Vagina (tissue), 2 donors: Measurements from ENCODE around the gene CAPN7. TPM values are rescaled to one million over a fixed set of nuclear protein-coding genes. Genes with fewer than 3 reads are reported as not detected.
"Not testable (repeated sequence)": the region's sequence is repeated elsewhere in the genome, so short reads cannot be mapped to it uniquely, and the experiment has no call there.

ENCODE experiments used
- DNase-seq, 2 donors: peaks; one replicate each; pipeline ENCODE4 v3.0.0-alpha.2; 2017; ENCODE audit errors: extremely low spot score in 2 of 2
- H3K27ac ChIP-seq: fragments of 200-600 bp; sonication (generic); one replicate; pipeline ENCODE4 v1.5.1; 2019
- H3K27me3 ChIP-seq: fragments of 200-600 bp; sonication (generic); one replicate; pipeline ENCODE4 v1.5.1; 2019
- H3K36me3 ChIP-seq, 2 donors: fragments of 200-600 bp; sonication (generic); one replicate each; pipeline ENCODE4 v1.5.1; 2017 to 2019
- H3K4me1 ChIP-seq: fragments of 200-600 bp; sonication (generic); one replicate; pipeline ENCODE4 v1.5.1; 2019
- H3K4me3 ChIP-seq, 2 donors: fragments of 200-600 bp; sonication (generic); 1 replicate in 1 of 2; 2 replicates in 1 of 2; pipeline ENCODE4 v1.5.1; 2016 to 2019
- H3K9me3 ChIP-seq: fragments of 200-600 bp; sonication (generic); one replicate; pipeline ENCODE4 v1.5.1; 2019
- POLR2A ChIP-seq, 2 donors: fragments of 450-650 bp; IDR thresholded peaks; one replicate each; pipeline ENCODE4 v1.6.1; 2017; ENCODE audit warnings: antibody characterized with exemption in 2 of 2, mild to moderate bottlenecking in 2 of 2, moderate library complexity in 2 of 2
- POLR2AphosphoS5 ChIP-seq, 2 donors: sonication (generic); formaldehyde crosslinking; IDR thresholded peaks; one replicate each; pipeline ENCODE4 v1.9.0; 2017; ENCODE audit warnings: antibody characterized with exemption in 2 of 2, mild to moderate bottlenecking in 2 of 2, low read depth in 1 of 2; ENCODE audit not compliant: insufficient read depth in 1 of 2
- intact Hi-C: fragments of 100-400 bp; cut with DNase I; formaldehyde crosslinking; loops from one replicate; pipeline ENCODE4 v1.15.1; 2023
- total RNA-seq: library from RNA; depleted of rRNA; stranded (reverse); fragments of >200 nt; gene quantifications from one replicate; pipeline ENCODE4 v1.2.3, GENCODE V29; 2016
- TF ChIP-seq, protein P1 (sequence below), 3 experiments: fragments of 450-650 bp in 2 of 3; fragments of 200-600 bp in 1 of 3; sonication (generic) in 1 of 3; IDR thresholded peaks; one replicate each; pipeline ENCODE4 v1.5.1; 2017 to 2019; ENCODE audit warnings: antibody characterized with exemption in 3 of 3, mild to moderate bottlenecking in 2 of 3, moderate library complexity in 2 of 3

Gene CAPN7
- total RNA-seq, 1 donor from 2014 or later = 72.4 TPM

DNA sequence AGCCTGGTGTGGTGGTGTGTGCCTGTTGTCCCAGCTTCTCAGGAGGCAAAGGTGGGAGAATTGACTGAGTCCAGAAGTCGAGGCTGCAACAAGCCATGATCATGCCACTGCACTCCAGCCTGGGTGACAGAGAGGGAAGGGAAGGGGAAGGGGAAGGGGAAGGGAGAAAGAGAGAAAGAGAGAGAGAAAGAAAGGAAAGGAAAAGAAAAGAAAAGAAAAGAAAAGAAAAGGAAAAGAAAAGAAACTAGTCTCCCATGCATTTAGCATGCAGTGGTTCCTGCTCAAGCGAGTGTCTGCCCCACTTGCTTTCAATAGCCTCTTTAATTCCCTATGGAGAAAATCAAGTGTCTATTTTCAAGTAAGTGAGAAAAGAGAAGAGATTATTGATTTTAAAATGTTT is 20.6 kb upstream of the CAPN7 start:
- Histone ChIP-seq H3K27ac (no peak overlapping the region), H3K9me3 (no peaks in the 10 kb centered on the region), H3K4me3 (no peak overlapping the region), H3K4me1 (no peaks in the 10 kb centered on the region), H3K36me3 (no peaks in the 10 kb centered on the region), H3K27me3 (no peaks in the 10 kb centered on the region)
- intact Hi-C loops = no loop called here
- TF ChIP-seq POLR2AphosphoS5 (IDR thresholded peaks at IDR 0.05; ENCODE audit: insufficient read depth in 1 of 2, low read depth in 1 of 2) = no peak
- DNase-seq = no peak

- Histone ChIP-seq H3K36me3 (no peaks in the 10 kb centered on the region), H3K9me3 (no peaks in the 10 kb centered on the region), H3K4me3 (no peak overlapping the region), H3K4me1 (no peaks in the 10 kb centered on the region), H3K27ac (no peak overlapping the region), H3K27me3 (no peaks in the 10 kb centered on the region)
- DNase-seq = no peak
- no peak for TF ChIP-seq POLR2AphosphoS5 (IDR thresholded peaks at IDR 0.05; ENCODE audit: insufficient read depth in 1 of 2, low read depth in 1 of 2)
- TF ChIP-seq, protein P1, sequence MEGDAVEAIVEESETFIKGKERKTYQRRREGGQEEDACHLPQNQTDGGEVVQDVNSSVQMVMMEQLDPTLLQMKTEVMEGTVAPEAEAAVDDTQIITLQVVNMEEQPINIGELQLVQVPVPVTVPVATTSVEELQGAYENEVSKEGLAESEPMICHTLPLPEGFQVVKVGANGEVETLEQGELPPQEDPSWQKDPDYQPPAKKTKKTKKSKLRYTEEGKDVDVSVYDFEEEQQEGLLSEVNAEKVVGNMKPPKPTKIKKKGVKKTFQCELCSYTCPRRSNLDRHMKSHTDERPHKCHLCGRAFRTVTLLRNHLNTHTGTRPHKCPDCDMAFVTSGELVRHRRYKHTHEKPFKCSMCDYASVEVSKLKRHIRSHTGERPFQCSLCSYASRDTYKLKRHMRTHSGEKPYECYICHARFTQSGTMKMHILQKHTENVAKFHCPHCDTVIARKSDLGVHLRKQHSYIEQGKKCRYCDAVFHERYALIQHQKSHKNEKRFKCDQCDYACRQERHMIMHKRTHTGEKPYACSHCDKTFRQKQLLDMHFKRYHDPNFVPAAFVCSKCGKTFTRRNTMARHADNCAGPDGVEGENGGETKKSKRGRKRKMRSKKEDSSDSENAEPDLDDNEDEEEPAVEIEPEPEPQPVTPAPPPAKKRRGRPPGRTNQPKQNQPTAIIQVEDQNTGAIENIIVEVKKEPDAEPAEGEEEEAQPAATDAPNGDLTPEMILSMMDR (IDR thresholded peaks at IDR 0.05) = no peak
- no peak for TF ChIP-seq POLR2A (IDR thresholded peaks at IDR 0.05)
- intact Hi-C loops = no loop called here
Observed at GRCh38 chr3:15186101-15186476, 20.0 kb upstream of the CAPN7 start.

DNA sequence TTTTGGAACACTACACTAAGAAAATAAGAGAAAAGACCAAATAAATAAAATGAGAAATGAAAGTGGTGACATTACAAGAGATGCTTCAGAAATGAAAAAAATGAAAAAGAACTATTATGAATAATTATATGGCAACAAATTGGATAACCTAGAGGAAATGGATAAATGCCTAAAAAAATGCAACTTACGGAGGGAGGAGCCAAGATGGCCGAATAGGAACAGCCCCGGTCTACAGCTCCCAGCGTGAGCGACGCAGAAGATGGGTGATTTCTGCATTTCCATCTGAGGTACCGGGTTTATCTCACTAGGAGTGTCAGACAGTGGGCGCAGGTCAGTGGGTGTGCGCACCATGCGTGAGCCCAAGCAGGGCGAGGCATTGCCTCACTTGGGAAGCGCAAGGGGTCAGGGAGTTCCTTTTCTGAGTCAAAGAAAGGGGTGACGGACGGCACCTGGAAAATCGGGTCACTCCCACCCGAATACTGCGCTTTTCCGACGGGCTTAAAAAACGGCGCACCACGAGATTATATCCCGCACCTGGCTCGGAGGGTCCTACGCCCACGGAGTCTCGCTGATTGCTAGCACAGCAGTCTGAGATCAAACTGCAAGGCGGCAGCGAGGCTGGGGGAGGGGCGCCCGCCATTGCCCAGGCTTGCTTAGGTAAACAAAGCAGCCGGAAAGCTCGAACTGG is 19.4 kb upstream of the CAPN7 start:
- H3K27me3 ChIP-seq, intact Hi-C loops, H3K4me3 ChIP-seq, H3K27ac ChIP-seq, H3K36me3 ChIP-seq, H3K9me3 ChIP-seq, DNase-seq, H3K4me1 ChIP-seq: not testable (repeated sequence)

GRCh38 chr3:15197340-15198029 is 8.6 kb upstream of the CAPN7 start:
- no peak overlapping the region for H3K4me3 ChIP-seq
- no peaks in the 10 kb centered on the region for H3K9me3 ChIP-seq
- H3K27me3 ChIP-seq = no peaks in the 10 kb centered on the region
- no peak for DNase-seq
- no peaks in the 10 kb centered on the region for H3K4me1 ChIP-seq
- no peak overlapping the region for H3K27ac ChIP-seq
- TF ChIP-seq, protein P1 (IDR thresholded peaks at IDR 0.05) = no peak
- TF ChIP-seq POLR2A (IDR thresholded peaks at IDR 0.05) (no peak), POLR2AphosphoS5 (IDR thresholded peaks at IDR 0.05; ENCODE audit: insufficient read depth in 1 of 2, low read depth in 1 of 2) (no peak)
- H3K36me3 ChIP-seq = no peaks in the 10 kb centered on the region
- intact Hi-C loops = no loop called here

DNA sequence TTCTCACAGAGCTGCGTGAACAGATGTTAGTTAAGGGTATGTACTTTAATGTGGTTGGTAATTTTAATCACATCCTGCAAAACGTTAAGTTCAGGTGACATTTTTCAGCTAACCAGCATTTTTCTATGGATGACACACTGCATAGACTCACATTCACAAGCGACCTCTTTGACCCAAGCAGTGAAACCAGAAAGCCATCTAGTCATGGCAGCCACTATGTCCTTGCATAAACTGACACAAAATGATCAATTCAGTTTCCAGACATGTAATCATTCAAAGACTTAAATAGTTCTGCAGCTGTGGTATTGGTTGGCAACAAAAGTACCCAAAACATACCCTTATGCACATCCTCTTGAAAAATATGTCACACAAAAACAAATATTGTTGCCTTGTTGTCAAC is 7.4 kb upstream of the CAPN7 start:
- Histone ChIP-seq H3K36me3 (no peaks in the 10 kb centered on the region), H3K4me1 (no peaks in the 10 kb centered on the region), H3K9me3 (no peaks in the 10 kb centered on the region), H3K4me3 (no peak overlapping the region), H3K27ac (no peak overlapping the region), H3K27me3 (no peaks in the 10 kb centered on the region)
- intact Hi-C loops = no loop called here
- DNase-seq = no peak
- TF ChIP-seq POLR2AphosphoS5 (IDR thresholded peaks at IDR 0.05; ENCODE audit: insufficient read depth in 1 of 2, low read depth in 1 of 2) (no peak), POLR2A (IDR thresholded peaks at IDR 0.05) (no peak)
- TF ChIP-seq, protein P1 (IDR thresholded peaks at IDR 0.05) = no peak

DNA sequence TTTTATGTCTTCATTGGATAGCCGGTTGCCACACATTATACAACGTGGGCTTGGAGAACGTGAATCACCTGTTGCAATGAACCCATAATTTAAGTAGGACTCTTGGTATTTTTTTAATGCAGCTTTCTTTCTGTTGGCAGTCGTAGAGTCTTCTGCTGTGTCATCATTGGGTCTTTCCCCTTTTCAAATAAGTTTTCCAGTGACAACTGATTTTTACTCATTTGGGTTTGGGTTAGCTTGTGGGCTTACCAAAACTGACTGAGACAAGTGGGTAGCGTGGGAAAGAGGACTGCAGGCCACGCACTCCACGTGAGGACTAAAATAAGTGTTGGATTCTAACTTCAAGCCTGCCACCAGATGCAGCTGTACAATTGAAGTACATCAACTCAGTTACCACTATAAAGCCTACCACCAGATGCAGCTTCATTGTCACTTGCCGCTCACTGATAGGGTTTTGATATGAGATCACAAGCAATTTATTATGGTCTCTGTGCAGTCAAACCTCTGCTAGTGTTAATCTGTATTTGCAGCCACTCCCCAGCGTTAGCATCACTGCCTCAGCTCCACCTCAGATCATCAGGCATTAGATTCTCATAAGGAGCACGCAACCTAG is 6.4 kb upstream of the CAPN7 start:
- TF ChIP-seq POLR2A (IDR thresholded peaks at IDR 0.05) (no peak), POLR2AphosphoS5 (IDR thresholded peaks at IDR 0.05; ENCODE audit: insufficient read depth in 1 of 2, low read depth in 1 of 2) (no peak)
- H3K27ac ChIP-seq = no peak overlapping the region
- DNase-seq = no peak
- H3K4me1 ChIP-seq = no peaks in the 10 kb centered on the region
- H3K4me3 ChIP-seq = no peak overlapping the region
- intact Hi-C loops = no loop called here
- H3K9me3 ChIP-seq = no peaks in the 10 kb centered on the region
- no peaks in the 10 kb centered on the region for H3K27me3 ChIP-seq
- H3K36me3 ChIP-seq = no peaks in the 10 kb centered on the region
